Ascending aorta (tissue), 2 donors: ENCODE results near the gene SERPINA12. TPM values are rescaled to one million over a fixed set of nuclear protein-coding genes. Genes with fewer than 3 reads are reported as not detected.

Experiments
- DNase-seq, 2 donors: peaks; one replicate each; pipeline ENCODE4 v3.0.0-alpha.2; 2019; ENCODE audit warnings: low spot score in 2 of 2
- H3K27ac ChIP-seq, 2 donors: fragments of 200-600 bp; sonication (generic); one replicate each; pipeline ENCODE4 v1.5.1; 2016 to 2017; ENCODE audit warnings: mild to moderate bottlenecking in 1 of 2
- H3K27me3 ChIP-seq: fragments of 200-600 bp; sonication (generic); one replicate; pipeline ENCODE4 v1.5.1; 2017
- H3K36me3 ChIP-seq, 2 donors: fragments of 200-600 bp; sonication (generic); one replicate each; pipeline ENCODE4 v1.5.1; 2016
- H3K4me1 ChIP-seq, 2 donors: fragments of 200-600 bp; sonication (generic); one replicate each; pipeline ENCODE4 v1.5.1; 2016 to 2017; ENCODE audit warnings: mild to moderate bottlenecking in 1 of 2
- H3K4me3 ChIP-seq, 2 donors: fragments of 200-600 bp; sonication (generic); one replicate each; pipeline ENCODE4 v1.5.1; 2016 to 2017; ENCODE audit warnings: mild to moderate bottlenecking in 1 of 2
- H3K9me3 ChIP-seq, 2 donors: fragments of 200-600 bp; sonication (generic); one replicate each; pipeline ENCODE4 v1.5.1; 2016
- intact Hi-C: fragments of 100-400 bp; cut with DNase I; formaldehyde crosslinking; loops from one replicate; pipeline ENCODE4 v1.15.1; 2023
- total RNA-seq: library from RNA; depleted of rRNA; stranded (reverse); fragments of >200 nt; gene quantifications from one replicate; pipeline ENCODE4 v1.1.0, GENCODE V29; 2016
- TF ChIP-seq, protein P1 (sequence below), 3 experiments: fragments of 200-600 bp in 2 of 3; fragments of 450-650 bp in 1 of 3; sonication (generic) in 2 of 3; IDR thresholded peaks; one replicate each; pipeline ENCODE4 v1.5.1; 2016 to 2019; ENCODE audit warnings: antibody characterized with exemption in 3 of 3, mild to moderate bottlenecking in 1 of 3, moderate library complexity in 1 of 3

Gene SERPINA12
- total RNA-seq, 1 donor from 2014 or later: not detected

DNA sequence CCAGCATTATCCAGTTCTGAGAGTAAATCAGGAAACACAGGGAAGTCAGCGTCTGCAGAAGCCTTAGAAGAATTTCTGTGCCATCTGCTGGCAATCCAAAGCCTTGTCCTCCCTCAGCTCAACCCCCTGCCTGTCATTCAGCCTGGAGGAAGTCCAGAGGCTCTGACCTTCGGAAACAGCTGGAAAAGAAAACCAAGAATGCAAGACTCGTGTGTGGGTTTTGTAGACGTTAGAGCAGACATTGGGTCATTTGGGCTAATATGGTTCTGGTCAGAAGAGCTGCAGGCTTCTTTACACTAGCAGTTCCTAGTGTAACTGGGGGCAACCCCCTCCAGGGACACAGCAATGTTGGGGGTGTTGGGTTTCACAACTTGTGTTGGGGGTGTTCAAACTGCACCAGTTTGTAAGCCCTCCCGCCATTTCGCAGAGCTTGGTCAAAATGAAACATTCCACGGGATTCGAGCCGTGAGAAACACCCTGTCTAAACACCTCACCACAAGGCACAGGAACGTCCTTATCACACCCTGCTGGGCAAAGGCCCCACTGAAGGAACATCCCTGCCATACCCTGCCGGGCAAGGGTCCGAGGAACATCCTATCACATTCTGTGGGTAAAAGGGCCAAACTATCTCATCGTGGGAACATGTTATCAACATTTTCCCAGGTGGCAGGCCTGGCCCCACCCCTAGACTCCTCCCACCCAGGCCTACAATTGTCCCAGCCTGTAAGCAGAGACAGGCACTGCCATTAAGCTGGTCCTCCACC, 30.9 kb upstream of the SERPINA12 start:
- Histone ChIP-seq H3K36me3 (no peaks in the 10 kb centered on the region), H3K27ac (no peak overlapping the region), H3K4me1 (no peaks in the 10 kb centered on the region), H3K4me3 (no peak overlapping the region), H3K9me3 (no peaks in the 10 kb centered on the region), H3K27me3 (no peaks in the 10 kb centered on the region)
- TF ChIP-seq, protein P1, sequence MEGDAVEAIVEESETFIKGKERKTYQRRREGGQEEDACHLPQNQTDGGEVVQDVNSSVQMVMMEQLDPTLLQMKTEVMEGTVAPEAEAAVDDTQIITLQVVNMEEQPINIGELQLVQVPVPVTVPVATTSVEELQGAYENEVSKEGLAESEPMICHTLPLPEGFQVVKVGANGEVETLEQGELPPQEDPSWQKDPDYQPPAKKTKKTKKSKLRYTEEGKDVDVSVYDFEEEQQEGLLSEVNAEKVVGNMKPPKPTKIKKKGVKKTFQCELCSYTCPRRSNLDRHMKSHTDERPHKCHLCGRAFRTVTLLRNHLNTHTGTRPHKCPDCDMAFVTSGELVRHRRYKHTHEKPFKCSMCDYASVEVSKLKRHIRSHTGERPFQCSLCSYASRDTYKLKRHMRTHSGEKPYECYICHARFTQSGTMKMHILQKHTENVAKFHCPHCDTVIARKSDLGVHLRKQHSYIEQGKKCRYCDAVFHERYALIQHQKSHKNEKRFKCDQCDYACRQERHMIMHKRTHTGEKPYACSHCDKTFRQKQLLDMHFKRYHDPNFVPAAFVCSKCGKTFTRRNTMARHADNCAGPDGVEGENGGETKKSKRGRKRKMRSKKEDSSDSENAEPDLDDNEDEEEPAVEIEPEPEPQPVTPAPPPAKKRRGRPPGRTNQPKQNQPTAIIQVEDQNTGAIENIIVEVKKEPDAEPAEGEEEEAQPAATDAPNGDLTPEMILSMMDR (IDR thresholded peaks at IDR 0.05): no peak
- intact Hi-C loops: no loop called here
- DNase-seq: no peak

DNA sequence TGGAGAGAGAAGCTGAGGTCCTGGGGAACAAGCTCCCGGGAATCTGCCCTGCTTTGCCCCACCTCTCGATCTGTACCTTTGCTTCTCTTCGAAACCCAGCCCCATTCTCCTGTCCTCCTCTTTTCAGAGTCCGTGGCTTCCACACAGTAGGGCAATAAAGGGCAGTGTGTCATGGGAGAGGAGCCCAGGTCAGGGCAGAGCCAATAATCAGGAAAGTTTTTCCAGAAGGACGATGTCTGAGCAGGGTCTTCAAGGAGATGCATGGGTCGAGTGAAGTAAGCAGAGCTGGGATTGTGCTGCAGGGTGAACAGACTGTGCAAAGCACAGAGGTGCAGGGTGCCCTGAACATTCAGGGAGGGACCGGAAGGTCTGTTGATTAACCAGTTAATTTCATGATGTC, 29.9 kb upstream of the SERPINA12 start:
- H3K9me3 ChIP-seq: no peaks in the 10 kb centered on the region
- TF ChIP-seq, protein P1 (IDR thresholded peaks at IDR 0.05): no peak
- intact Hi-C loops: no loop called here
- no peaks in the 10 kb centered on the region for H3K27me3 ChIP-seq
- no peak overlapping the region for H3K4me3 ChIP-seq
- no peaks in the 10 kb centered on the region for H3K4me1 ChIP-seq
- no peaks in the 10 kb centered on the region for H3K36me3 ChIP-seq
- DNase-seq: no peak
- H3K27ac ChIP-seq: no peak overlapping the region

DNA sequence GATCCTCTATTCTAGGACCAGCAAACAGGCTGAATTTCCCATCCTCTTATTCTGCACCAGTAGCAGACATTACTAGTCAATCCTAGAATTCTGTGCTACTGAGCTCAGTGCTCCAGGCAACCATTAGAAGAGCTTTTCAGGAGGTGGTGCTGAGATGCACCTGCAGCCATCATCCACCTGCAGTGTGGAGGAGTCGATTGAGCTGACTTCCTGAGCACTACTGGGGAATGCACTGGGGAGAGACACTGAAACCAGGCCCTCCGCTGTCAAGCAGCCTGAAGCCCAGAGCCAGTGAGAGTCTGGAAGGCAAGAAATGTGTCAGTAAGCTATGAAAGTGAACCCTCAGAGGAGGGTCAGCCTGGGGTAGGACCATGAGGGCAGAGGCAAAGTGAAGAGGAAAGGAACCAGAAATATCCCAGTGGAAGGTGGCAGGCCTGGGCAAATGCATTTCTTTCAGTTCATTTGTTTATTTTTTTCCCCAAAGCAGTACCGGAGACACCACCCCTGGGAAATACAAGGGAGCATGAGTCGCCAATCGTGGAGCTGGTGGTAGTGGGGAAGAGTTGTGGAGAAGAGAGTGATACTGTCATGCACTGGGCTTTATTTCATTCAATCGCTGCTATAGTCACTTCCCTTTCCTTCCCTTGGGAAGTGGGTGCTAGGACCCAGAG, 28.9 kb upstream of the SERPINA12 start:
- Histone ChIP-seq H3K4me1 (no peaks in the 10 kb centered on the region), H3K9me3 (no peaks in the 10 kb centered on the region), H3K27me3 (no peaks in the 10 kb centered on the region), H3K27ac (no peak overlapping the region), H3K4me3 (no peak overlapping the region), H3K36me3 (no peaks in the 10 kb centered on the region)
- intact Hi-C loops: no loop called here
- DNase-seq: no peak
- TF ChIP-seq, protein P1 (IDR thresholded peaks at IDR 0.05): no peak

DNA sequence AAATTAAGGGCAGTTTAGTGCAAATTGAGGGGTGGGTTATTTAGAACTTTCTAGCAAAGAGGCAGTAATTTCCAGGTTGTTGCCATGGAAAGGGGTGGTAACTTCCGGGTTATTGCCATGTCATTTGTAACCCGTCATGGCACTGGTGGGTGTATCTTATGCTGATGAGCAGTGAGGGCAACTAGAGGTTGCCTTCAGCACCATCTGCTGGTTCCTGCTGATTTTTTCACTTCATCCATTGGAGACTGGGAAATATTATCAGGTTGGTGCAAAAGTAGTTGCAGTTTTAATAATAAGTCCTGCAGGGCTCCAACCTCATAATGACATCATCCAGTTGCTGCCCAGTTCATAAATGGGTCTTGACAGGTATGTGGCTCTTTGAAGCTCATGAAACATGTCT, 27.6 kb upstream of the SERPINA12 start:
- H3K27ac ChIP-seq: no peak overlapping the region
- no peaks in the 10 kb centered on the region for H3K36me3 ChIP-seq
- no peak for DNase-seq
- intact Hi-C loops: no loop called here
- no peaks in the 10 kb centered on the region for H3K4me1 ChIP-seq
- TF ChIP-seq, protein P1 (IDR thresholded peaks at IDR 0.05): no peak
- no peaks in the 10 kb centered on the region for H3K9me3 ChIP-seq
- H3K4me3 ChIP-seq: no peak overlapping the region
- no peaks in the 10 kb centered on the region for H3K27me3 ChIP-seq

DNA sequence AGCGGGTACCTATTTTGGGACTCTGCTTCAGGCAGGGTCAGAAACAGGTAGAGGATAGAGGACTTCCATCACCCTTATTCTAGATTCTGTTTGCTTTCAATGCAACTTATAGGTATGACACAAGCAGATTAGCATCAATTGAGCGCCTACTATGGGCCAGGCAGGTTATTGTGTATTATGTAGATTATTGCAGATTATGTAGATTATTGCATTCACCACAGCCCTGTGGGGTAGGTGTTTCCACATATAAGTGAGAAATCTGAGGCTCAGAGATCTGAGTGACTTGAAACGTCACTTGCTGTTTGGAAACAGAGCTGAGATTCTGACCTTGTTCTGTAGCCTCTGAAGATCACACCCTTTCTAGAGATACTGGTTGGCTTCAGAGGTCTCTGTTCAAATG, 26.2 kb upstream of the SERPINA12 start:
- no peak overlapping the region for H3K27ac ChIP-seq
- no peaks in the 10 kb centered on the region for H3K4me1 ChIP-seq
- no peaks in the 10 kb centered on the region for H3K36me3 ChIP-seq
- TF ChIP-seq, protein P1 (IDR thresholded peaks at IDR 0.05): no peak
- DNase-seq: no peak
- no peaks in the 10 kb centered on the region for H3K9me3 ChIP-seq
- H3K27me3 ChIP-seq: no peaks in the 10 kb centered on the region
- intact Hi-C loops: no loop called here
- no peak overlapping the region for H3K4me3 ChIP-seq
